NT2/D1 (cell line): ENCODE data around the gene PAIP1.

Source experiments
- SUZ12 ChIP-seq: IDR thresholded peaks from 2 replicates; pipeline ENCODE4 v1.6.1; 2011; ENCODE audit not compliant: insufficient read length, insufficient read depth; ENCODE audit errors: extremely low read depth
- YY1 ChIP-seq: IDR thresholded peaks from 2 replicates; pipeline ENCODE4 v1.6.1; 2011; ENCODE audit not compliant: insufficient read length, insufficient read depth
- ZNF274 ChIP-seq: IDR thresholded peaks from 2 replicates; pipeline ENCODE4 v1.6.1; 2011; ENCODE audit warnings: mild to moderate bottlenecking, low read depth, low read length

GRCh38 chr5:43592363-43592762, 35.5 kb upstream of the PAIP1 start:
- TF ChIP-seq ZNF274, result no peak
- no peak for TF ChIP-seq SUZ12
- no peak for TF ChIP-seq YY1
